HG03025 (cell line): ENCODE data around the gene ZFX.
"Not testable (repeated sequence)": the region's sequence is repeated elsewhere in the genome, so short reads cannot be mapped to it uniquely, and the experiment has no call there.

Source experiments
- ATAC-seq: cut with Tn5 transposase; IDR thresholded peaks from one replicate; pipeline ENCODE4 v1.9.1; 2021; ENCODE audit warnings: mild to moderate bottlenecking, moderate library complexity; ENCODE audit not compliant: unreplicated experiment, low FRiP score

The ZFX gene

DNA sequence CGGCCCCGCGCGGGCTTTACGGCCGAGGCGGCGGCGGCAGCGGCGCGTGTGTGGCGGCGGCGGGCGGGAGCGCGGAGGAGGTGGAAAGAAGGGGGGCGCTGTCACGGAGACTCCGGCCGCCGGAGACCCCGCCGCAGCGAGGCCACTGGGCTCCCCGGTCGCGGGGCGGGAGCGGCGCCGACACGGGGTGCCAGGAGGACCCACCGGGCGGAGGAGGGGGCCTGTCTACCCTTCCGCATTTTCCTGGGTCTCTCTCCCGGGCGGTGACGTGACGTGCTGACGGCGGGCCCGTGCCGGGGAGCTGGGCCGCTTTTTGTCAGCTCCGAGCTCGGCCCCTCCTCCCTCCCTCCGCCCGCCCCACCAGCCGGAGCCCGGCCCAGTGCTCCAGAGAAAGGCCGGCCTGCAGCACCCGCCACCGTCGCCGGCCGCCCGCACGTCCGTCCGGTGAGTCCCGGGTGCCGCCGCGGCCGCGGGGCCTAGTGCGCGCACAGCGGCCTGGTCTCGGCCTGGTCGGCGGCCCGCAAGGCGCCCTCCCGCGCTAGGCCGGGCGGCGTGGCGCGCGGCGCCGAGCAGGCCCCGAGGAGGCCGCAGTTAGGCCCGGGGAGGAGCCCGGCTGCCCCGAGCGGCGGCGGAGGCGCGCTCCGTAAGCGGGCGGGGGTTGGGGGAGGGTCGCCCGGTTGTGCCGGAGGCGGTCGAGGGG is at the start of gene ZFX:
ZFX (plus strand) TSS at position 379 of the 700 bp plus-strand sequence. CDS start 23,014 bp downstream, outside the sequence.
- peak; percentile 46 for ATAC-seq

- ATAC-seq, result no peak
Observed at GRCh38 chrX:24100713-24101112, 48.8 kb upstream of the ZFX start.

GRCh38 chrX:24110069-24110468 is 39.5 kb upstream of the ZFX start:
- ATAC-seq, result no peak

- ATAC-seq, result no peak
Observed at GRCh38 chrX:24113181-24113580, 36.3 kb upstream of the ZFX start.

DNA sequence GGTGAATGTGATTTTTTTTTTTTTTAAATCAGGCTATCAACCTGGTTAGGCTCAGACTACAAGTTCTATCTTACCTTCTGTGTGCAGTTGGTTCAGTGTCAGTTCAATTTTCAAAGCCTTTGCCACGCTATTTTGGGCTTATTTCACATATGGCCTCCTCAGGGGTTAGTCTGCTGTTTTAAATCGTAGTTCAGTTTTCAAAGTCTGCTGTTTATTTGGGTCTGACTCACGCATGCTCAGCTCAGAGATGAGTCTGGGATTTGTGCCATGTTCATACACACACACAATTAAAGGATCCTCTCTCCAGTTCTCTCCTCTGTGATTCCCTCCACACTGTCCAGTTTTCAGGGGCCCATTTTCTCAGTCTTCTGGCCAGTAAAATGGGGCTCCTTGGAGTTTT is 32.3 kb upstream of the ZFX start:
- no peak for ATAC-seq

DNA sequence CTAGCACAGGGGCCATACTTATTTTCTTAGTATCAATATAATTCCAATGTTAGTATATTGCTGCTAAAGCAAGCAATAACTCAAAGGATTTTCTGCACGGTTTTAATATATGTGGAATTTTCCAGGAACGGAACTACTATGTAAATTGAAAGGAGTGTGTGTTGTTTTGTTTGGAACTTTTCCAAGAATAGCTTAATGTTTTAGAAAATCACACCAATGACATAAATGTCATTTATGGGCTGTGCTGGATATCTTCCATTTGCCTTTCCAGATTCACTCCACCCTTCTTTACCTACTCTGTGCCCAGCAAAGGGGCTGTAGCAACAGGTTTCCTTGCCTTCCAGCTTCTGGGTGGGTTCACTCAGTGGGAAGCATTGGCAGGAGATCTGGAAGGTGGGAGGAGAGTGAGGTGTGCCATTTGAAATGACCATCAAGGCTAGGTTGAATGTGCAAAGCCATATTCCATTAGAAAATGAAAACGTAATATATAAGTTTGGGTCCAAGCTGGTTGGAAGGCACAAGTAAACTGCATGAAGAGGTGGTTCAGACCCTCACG is 25.2 kb upstream of the ZFX start:
- ATAC-seq, result no peak

DNA sequence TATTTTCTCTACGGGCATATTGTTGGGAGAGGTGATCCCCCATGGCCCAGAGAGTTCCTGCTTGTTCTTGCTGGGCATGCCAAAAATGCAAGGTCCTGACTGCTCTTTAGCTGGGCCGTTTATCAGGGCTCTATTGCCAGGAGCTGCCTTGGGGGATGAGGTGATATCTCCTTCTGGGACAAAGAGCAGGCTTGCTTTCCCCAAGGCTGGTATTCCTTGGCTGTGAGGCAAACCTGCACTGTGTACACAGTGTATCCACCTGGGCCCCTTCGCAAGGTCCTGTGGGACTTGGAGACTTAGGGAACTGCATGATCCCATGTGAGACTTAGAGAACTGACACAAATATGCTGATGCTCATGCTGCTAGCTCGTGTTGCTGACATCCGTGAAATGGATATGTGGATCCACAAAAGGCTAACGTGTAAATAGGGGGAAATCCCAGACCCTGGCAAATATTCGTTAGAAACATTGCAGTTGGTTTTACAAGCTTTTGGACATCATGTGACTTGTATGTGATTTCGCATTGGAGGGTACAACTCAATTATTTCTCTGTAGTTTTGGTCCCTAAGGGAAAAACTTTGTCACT is 24.4 kb upstream of the ZFX start:
- ATAC-seq, result no peak

DNA sequence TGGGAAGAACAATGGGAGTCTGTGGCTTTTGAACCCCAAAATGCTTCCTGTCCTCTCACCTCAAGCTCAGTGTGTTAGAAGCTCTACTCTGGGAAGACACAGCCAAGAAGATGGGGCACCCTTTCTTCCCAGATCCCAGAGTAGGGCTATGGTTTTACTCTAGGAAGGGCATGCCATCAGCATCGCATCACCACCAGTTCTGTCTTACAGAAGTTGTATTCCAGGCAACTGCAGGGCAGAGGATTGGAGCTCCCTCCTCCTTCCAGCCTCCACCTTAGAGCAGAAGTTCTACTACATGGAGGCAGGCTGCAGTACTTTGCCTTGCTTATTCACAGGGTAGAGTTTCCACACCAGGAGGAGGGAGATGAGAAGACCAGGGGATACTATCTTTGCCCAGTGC is 18.1 kb upstream of the ZFX start:
- ATAC-seq, result no peak

DNA sequence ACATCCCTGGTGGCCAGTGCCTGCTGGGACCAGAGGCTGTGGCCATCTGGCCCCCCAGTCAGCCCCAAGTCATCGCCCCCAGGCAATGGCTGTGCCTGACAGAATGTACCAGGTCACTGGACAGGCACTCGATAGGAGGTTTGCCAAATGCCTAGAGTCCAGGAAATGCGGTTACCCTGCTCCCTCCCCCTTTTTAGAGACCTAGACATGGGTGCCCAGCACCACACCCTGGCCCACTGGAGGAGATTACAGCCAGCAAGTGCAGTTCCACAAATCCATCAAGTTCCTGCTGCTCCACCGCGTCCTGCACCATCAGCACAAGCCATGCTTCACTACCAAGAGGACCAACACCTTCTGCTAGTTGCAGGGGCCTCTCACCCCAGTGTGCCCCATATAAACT is 16.2 kb upstream of the ZFX start:
- ATAC-seq, result no peak

DNA sequence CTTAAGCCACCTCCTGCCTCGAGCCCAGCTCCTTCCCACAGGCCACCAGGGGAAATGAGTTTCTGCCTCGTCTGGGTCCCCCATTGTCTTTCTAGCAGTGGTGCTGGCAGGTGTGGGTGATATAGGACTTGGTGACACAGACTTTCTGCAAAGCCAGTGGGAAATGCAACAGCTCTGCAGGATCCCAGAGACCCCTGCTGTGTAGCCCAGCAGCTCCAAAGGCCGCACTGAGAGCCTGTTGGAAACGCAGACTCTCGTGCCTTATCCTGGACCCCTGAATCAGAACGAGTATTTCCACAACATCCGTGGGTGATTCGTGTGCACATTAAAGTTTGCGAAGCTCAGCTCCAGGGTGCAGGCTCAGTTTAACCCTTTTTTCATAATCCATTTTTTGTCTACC is 13.8 kb upstream of the ZFX start:
- not testable (repeated sequence) for ATAC-seq

- ATAC-seq, result no peak
Observed at GRCh38 chrX:24137192-24137591, 12.3 kb upstream of the ZFX start.

- ATAC-seq, result not testable (repeated sequence)
Observed at GRCh38 chrX:24143982-24144381, 5.5 kb upstream of the ZFX start.

DNA sequence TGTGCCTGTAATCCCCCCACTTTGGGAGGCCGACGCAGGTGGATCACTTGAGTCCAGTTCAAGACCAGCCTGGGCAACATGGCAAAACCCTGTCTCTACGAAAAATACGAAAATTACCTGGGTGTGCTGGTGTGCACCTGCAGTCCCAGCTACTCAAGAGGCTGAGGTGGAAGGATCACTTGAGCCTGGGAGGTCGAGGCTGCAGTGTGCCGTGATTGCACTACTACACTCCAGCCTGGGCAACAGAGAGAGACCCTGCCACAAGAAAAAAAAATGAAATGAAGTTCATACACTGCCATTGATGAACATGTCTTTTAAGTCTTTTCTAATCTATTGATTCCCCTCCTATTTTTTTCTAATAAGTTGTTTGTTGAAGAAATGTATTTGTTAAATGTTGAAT is 5.0 kb upstream of the ZFX start:
- no peak for ATAC-seq

DNA sequence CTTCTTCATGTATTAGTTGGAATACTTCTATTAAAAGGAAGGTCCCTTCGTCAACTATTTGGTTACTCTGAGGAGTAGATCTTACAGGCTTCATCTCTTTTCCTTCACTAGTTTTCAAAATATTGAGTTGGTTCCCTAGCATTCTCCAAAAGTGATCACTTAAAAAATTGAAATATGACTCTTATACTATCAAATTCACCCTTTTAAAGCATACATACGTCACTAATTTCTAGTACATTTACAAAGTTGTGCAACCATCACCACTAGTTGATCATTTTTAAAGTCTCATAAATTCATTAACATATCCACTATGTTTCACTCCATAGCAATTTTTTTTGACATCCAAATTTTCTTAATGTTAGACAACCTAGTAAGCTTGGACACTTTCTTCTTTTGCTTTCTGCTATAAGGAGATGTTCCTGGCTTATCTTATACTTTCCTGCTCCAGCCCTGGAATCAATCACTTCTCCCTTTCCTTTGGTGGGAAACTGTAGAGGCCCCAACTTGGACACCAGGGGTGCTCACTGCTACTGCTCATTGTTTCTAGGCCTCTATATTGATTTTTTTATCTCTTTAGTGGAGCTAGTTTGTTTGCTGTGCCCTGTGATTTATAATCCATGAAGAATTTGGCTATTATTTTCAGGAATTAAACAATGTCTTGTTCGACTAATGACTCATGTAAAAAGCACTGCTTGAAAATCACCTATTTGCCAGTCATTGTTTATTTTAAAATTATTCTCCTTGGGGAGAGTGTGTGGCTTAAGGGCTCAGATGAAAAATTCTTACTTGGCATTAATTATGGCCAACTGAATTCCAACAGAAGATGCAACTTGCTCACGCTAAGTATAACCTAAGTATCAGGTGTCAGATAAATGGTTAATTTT is 4.0 kb upstream of the ZFX start:
- no peak for ATAC-seq

DNA sequence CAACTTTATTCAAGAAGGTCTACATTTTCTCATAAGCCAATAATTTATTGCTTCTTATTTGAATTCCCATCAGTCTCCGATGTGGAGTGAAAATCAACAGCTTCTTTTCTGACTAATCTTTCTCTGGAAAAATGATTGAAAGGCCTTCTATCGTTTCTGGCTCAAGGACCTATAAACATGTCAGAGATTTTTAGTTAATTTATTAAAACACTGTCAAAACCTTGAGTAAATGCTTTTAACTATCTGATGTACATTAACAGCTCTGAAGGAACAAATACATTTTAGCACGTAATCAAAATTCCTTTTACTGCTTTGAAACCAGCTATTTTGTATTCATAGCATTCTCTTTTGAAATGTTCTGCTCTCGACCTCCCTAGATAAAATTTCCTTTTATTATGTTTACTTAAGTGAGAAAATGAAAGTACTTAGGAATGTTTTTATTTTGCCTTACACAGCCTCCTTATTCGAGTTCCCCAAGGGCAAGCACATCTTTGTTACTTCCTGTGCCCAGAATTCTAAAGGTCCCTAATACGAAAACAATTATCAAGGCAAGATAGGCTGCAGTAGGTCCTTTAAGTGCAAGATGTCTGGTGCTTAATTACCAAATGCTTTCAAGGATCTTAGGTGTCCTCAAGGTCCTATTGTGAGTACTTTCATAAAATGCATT is 3.1 kb upstream of the ZFX start:
- no peak for ATAC-seq

DNA sequence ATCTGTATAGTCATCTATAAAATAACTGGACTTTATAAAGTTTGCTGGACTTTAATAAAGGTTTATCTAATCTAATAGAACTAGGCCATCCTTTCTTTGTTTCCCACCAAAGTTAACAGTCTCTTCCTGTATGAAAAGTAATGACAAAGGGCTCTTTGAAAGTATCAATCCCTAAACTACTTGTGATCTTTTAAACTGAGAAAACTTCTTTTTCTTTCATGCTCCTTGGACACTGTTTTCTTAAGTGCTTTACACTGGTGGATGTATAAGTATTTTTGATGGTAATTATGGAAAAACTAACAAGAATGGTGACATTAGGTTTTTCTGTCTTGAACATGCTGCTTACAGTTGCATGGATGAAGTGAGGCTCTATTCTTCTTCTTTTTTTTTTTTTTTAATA is 2.4 kb upstream of the ZFX start:
- ATAC-seq, result no peak

DNA sequence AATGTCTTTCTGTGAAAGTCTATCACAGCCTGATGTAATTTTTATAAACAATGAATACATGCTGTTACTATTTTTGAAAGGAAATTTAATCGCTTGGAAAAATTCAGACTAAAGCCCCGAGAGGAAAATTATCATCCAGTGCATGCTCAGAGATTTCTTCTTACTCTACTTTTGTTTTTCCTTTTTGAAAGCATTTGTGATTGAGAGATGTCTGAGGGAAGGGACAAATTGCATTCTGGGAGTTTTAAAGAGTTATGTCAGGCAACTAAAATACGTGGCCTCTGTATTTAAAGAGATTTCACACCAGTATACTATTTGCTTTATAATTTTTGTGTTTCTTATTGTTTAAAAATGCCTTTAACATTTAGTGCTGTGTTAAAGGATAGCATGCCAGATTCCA is 1.4 kb upstream of the ZFX start:
- ATAC-seq, result no peak

GRCh38 chrX:24148535-24149350 is 786 bp upstream of the ZFX start:
- ATAC-seq, result peak; percentile 5

DNA sequence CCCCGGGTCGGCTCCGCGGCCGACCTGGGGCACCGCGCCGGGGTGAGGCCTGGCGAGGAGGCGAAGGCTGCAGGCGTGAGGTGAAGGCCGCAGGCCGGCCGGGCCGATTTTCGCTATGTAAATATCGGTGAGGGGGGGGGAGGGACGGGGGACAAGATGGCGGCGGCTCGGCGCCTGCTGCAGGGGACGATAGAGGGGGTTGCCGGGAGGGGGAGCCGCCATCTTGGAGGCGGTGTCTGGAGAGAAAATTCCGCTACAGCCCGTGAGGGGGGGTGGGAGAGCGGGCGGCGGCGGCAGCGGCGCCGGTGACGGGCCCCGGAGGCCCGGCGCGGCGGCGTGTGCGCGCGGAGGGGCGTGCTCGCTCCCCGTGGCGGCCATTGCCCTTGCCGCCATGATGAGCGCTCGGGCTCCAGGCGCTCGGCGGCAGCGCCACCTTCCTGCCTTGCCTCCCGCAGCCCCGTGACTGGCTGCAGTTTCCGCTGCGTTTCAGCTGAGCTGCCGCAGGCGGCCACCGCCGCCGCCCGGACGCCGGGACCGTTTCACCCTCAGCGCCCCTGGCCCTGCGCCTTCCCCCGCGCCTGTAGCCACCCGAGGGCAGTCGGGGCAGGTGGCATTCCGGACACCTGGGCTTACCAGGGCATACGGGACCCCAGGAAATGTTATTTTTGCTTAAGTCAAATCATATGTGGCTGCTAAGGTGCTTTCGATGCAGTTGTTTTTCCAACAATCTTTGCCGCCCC is 692 bp downstream of the ZFX start:
- ATAC-seq, result peak; percentile 71
